Left ventricle myocardium inferior (tissue), 1 donor: Measurements from ENCODE around the gene CAPZA1. TPM values are rescaled to one million over a fixed set of nuclear protein-coding genes. Genes with fewer than 3 reads are reported as not detected.

Experiments
- DNase-seq: peaks from one replicate; pipeline ENCODE4 v3.0.0-alpha.2; 2020
- H3K27ac ChIP-seq: fragments of 200-600 bp; replicated peaks from 2 replicates; pipeline ENCODE4 v1.8.0; 2021
- H3K27me3 ChIP-seq: fragments of 200-600 bp; 2 replicates; pipeline ENCODE4 v1.8.0; 2021; ENCODE audit warnings: low read depth
- H3K36me3 ChIP-seq: fragments of 200-600 bp; 2 replicates; pipeline ENCODE4 v1.8.0; 2021
- H3K4me1 ChIP-seq: fragments of 200-600 bp; 2 replicates; pipeline ENCODE4 v1.8.0; 2021
- H3K4me3 ChIP-seq: fragments of 200-600 bp; 2 replicates; pipeline ENCODE4 v1.8.0; 2021; ENCODE audit warnings: mild to moderate bottlenecking, moderate library complexity
- H3K9me3 ChIP-seq: fragments of 200-600 bp; replicated peaks from 2 replicates; pipeline ENCODE4 v1.8.0; 2021
- CTCF ChIP-seq: fragments of 200-600 bp; IDR thresholded peaks from 2 replicates; pipeline ENCODE4 v1.8.0; 2021; ENCODE audit warnings: antibody characterized with exemption, mild to moderate bottlenecking, borderline replicate concordance
- intact Hi-C: fragments of 100-400 bp; cut with micrococcal nuclease; formaldehyde crosslinking; loops from one replicate; pipeline ENCODE4 v1.11.0; 2022
- total RNA-seq: library from RNA; stranded (reverse); fragmentation: NEBNext Ultra II Directional; extraction: Animal tissue kit (Norgen Biotek cat#: 25700); gene quantifications from one replicate; pipeline ENCODE4 v1.2.1, GENCODE V29; 2021
- donor health status: DM: no; HTN: yes; CAD: no; lungs with severe emphysema.

Gene CAPZA1
- total RNA-seq, 1 donor from 2014 or later, result 24.6 TPM

GRCh38 chr1:112603541-112603940 is 16.1 kb upstream of the CAPZA1 start:
- no peak for DNase-seq
- Histone ChIP-seq H3K36me3 (peaks cover 78% of the 10 kb centered on the region), H3K27me3 (no peaks in the 10 kb centered on the region), H3K9me3 (no peaks in the 10 kb centered on the region), H3K4me3 (no peak overlapping the region), H3K4me1 (no peaks in the 10 kb centered on the region), H3K27ac (no peak overlapping the region)
- TF ChIP-seq CTCF, result no peak
- intact Hi-C loops, result no loop called here

GRCh38 chr1:112605633-112606327 is 13.9 kb upstream of the CAPZA1 start:
- intact Hi-C loops, result no loop called here
- Histone ChIP-seq H3K27me3 (no peaks in the 10 kb centered on the region), H3K27ac (no peak overlapping the region), H3K9me3 (no peaks in the 10 kb centered on the region), H3K36me3 (peaks cover 82% of the 10 kb centered on the region), H3K4me3 (no peak overlapping the region), H3K4me1 (no peaks in the 10 kb centered on the region)
- no peak for DNase-seq
- no peak for TF ChIP-seq CTCF

- Histone ChIP-seq H3K4me1 (peaks cover 29% of the 10 kb centered on the region), H3K27ac (no peak overlapping the region), H3K36me3 (peaks cover 69% of the 10 kb centered on the region), H3K27me3 (no peaks in the 10 kb centered on the region), H3K4me3 (no peak overlapping the region), H3K9me3 (no peaks in the 10 kb centered on the region)
- intact Hi-C loops, result loop anchor here (5.0 kb wide), 1 partner anchor 93 kb away; the partner anchor contains the start of gene RHOC
- peak; percentile 49 for TF ChIP-seq CTCF
- DNase-seq, result no peak
These were observed 5.1 kb upstream of the CAPZA1 start for GRCh38 chr1:112614460-112615065.

- Histone ChIP-seq H3K36me3 (peaks cover 34% of the 10 kb centered on the region), H3K27ac (peak overlapping the region; percentile 99), H3K27me3 (no peaks in the 10 kb centered on the region), H3K4me1 (peaks cover 66% of the 10 kb centered on the region), H3K4me3 (peak overlapping the region; percentile 90), H3K9me3 (no peaks in the 10 kb centered on the region)
- intact Hi-C loops, result loop anchor here (5.0 kb wide), 1 partner anchor 89 kb away; the partner anchor contains the start of gene RHOC
- TF ChIP-seq CTCF, result no peak
- DNase-seq, result no peak
These were observed 1.4 kb upstream of the CAPZA1 start for GRCh38 chr1:112618114-112618720.

- TF ChIP-seq CTCF, result no peak
- DNase-seq, result peak; percentile 78
- Histone ChIP-seq H3K27me3 (no peaks in the 10 kb centered on the region), H3K36me3 (peaks cover 27% of the 10 kb centered on the region), H3K27ac (peak within 1 kb of the TSS; percentile 99), H3K4me1 (peaks cover 71% of the 10 kb centered on the region), H3K9me3 (no peaks in the 10 kb centered on the region), H3K4me3 (peak within 1 kb of the TSS; percentile 90)
- intact Hi-C loops, result loop anchor here (5.0 kb wide), 1 partner anchor 88 kb away; the partner anchor contains the start of gene RHOC
These were observed 713 bp upstream of the CAPZA1 start, which contains the start of gene ST7L for GRCh38 chr1:112618721-112619517. Gene ST7L, minus strand, starts transcription at chr1:112619141. Its CDS starts 28 bp downstream, at chr1:112619113.
